Esophagus muscularis mucosa (tissue), 3 donors: ENCODE results near the gene GTPBP10.
A peak's percentile ranks its signal among the peaks of the same experiment; 100 is the strongest.

Experiments
- CTCF ChIP-seq, 3 experiments: fragments of 200-600 bp in 2 of 3; fragments of 450-650 bp in 1 of 3; sonication (generic) in 2 of 3; IDR thresholded peaks; one replicate each; pipeline ENCODE4 v1.5.1; 2017 to 2019; ENCODE audit warnings: antibody characterized with exemption in 3 of 3, mild to moderate bottlenecking in 2 of 3, moderate library complexity in 1 of 3
- POLR2A ChIP-seq: fragments of 450-650 bp; IDR thresholded peaks from one replicate; pipeline ENCODE4 v1.6.1; 2017; ENCODE audit warnings: antibody characterized with exemption, moderate library complexity, mild to moderate bottlenecking, low read depth

- TF ChIP-seq CTCF (IDR thresholded peaks at IDR 0.05) (peak; percentile 62 to 85 (median 79)), POLR2A (no peak)
Measured at GRCh38 chr7:90346336-90347125, at the start of gene GTPBP10.
